Mesothelial cell of epicardium (in vitro differentiated cells): Measurements from ENCODE around the gene ABCB1. TPM values are rescaled to one million over a fixed set of nuclear protein-coding genes. Genes with fewer than 3 reads are reported as not detected.

Experiments used
- DNase-seq, 2 experiments: peaks; one replicate each; pipeline ENCODE4 v3.0.0; 2021; ENCODE audit warnings: low spot score in 2 of 2; ENCODE audit not compliant: unreplicated experiment in 2 of 2
- H3K27ac Mint-ChIP-seq: 2 replicates; pipeline ENCODE4 v1.8.0; 2021; ENCODE audit warnings: mixed read lengths
- H3K27me3 Mint-ChIP-seq: 2 replicates; pipeline ENCODE4 v1.8.0; 2021; ENCODE audit warnings: low read depth, mixed read lengths
- H3K36me3 Mint-ChIP-seq: 2 replicates; pipeline ENCODE4 v1.8.0; 2021; ENCODE audit warnings: mixed read lengths
- H3K4me1 Mint-ChIP-seq: 2 replicates; pipeline ENCODE4 v1.8.0; 2021; ENCODE audit warnings: mixed read lengths
- H3K4me3 Mint-ChIP-seq: 2 replicates; pipeline ENCODE4 v1.8.0; 2021; ENCODE audit warnings: mild to moderate bottlenecking, moderate library complexity, mixed read lengths
- H3K9me3 Mint-ChIP-seq: 2 replicates; pipeline ENCODE4 v1.8.0; 2021; ENCODE audit warnings: mixed read lengths
- CTCF ChIP-seq: fragments of 200-600 bp; sonication (generic); IDR thresholded peaks from one replicate; pipeline ENCODE4 v1.5.0; 2021; ENCODE audit warnings: antibody characterized with exemption; ENCODE audit not compliant: unreplicated experiment
- total RNA-seq: library from RNA; stranded (reverse); gene quantifications from 3 replicates; pipeline ENCODE4 v1.2.1, GENCODE V29; 2021

Gene ABCB1
- total RNA-seq, 1 donor from 2014 or later, result 1.5 TPM

- peak overlapping the region; percentile 76 for H3K27ac Mint-ChIP-seq
- no peaks in the 10 kb centered on the region for H3K9me3 Mint-ChIP-seq
- H3K36me3 Mint-ChIP-seq, result no peaks in the 10 kb centered on the region
- H3K4me3 Mint-ChIP-seq, result no peak overlapping the region
- H3K27me3 Mint-ChIP-seq, result no peaks in the 10 kb centered on the region
- H3K4me1 Mint-ChIP-seq, result peaks cover 8% of the 10 kb centered on the region
- no peak for TF ChIP-seq CTCF
- DNase-seq, result peak in 1 of 2 experiments; percentile 40
Measured at GRCh38 chr7:87564296-87564963, 36.3 kb downstream of the ABCB1 start.

GRCh38 chr7:87561702-87562101 is 39.0 kb downstream of the ABCB1 start:
- Mint-ChIP-seq H3K9me3 (no peaks in the 10 kb centered on the region), H3K27me3 (no peaks in the 10 kb centered on the region), H3K27ac (no peak overlapping the region), H3K4me1 (peaks cover 8% of the 10 kb centered on the region), H3K4me3 (no peak overlapping the region), H3K36me3 (no peaks in the 10 kb centered on the region)
- DNase-seq, result no peak
- no peak for TF ChIP-seq CTCF

- Mint-ChIP-seq H3K27ac (no peak overlapping the region), H3K9me3 (no peaks in the 10 kb centered on the region), H3K4me1 (peaks cover 8% of the 10 kb centered on the region), H3K36me3 (no peaks in the 10 kb centered on the region), H3K4me3 (no peak overlapping the region), H3K27me3 (no peaks in the 10 kb centered on the region)
- no peak for DNase-seq
- no peak for TF ChIP-seq CTCF
Measured at GRCh38 chr7:87561102-87561501, 39.6 kb downstream of the ABCB1 start.

- no peak overlapping the region for H3K4me3 Mint-ChIP-seq
- DNase-seq, result no peak
- H3K36me3 Mint-ChIP-seq, result no peaks in the 10 kb centered on the region
- H3K27me3 Mint-ChIP-seq, result no peaks in the 10 kb centered on the region
- H3K9me3 Mint-ChIP-seq, result no peaks in the 10 kb centered on the region
- H3K4me1 Mint-ChIP-seq, result no peaks in the 10 kb centered on the region
- no peak overlapping the region for H3K27ac Mint-ChIP-seq
- TF ChIP-seq CTCF, result no peak
Measured at GRCh38 chr7:87552351-87552900, 48.3 kb downstream of the ABCB1 start.

GRCh38 chr7:87548123-87548919 is 52.4 kb downstream of the ABCB1 start:
- H3K4me1 Mint-ChIP-seq, result no peaks in the 10 kb centered on the region
- no peak for DNase-seq
- no peaks in the 10 kb centered on the region for H3K9me3 Mint-ChIP-seq
- H3K36me3 Mint-ChIP-seq, result no peaks in the 10 kb centered on the region
- no peak for TF ChIP-seq CTCF
- H3K27me3 Mint-ChIP-seq, result no peaks in the 10 kb centered on the region
- no peak overlapping the region for H3K4me3 Mint-ChIP-seq
- no peak overlapping the region for H3K27ac Mint-ChIP-seq
